Measurements from ENCODE around the gene CKS1B.
A peak's percentile ranks its signal among the peaks of the same experiment; 100 is the strongest.
"Not testable (repeated sequence)": the region's sequence is repeated elsewhere in the genome, so short reads cannot be mapped to it uniquely, and the experiment has no call there.

Gene CKS1B

DNA sequence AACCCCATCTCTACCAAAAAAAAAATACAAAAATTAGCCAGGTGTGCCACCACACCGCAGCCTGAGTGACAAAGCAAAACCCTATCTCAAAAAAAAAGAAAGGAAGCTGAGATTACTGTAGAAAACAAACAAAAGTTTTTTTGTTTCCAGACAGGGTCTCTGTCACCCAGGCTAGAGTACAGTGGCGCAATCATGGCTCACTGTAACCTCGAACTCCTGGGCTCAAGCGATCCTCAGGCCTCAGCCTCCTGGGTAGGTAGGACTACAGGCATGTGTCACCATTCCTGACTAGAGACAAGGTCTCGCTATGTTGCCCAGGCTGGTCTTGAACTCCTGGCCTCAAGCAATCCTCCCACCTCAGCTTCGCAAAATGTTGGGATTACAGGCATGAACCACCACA, 10.1 kb upstream of the CKS1B start:
- no peak for DNase-seq (ENCODE audit: low spot score)

DNA sequence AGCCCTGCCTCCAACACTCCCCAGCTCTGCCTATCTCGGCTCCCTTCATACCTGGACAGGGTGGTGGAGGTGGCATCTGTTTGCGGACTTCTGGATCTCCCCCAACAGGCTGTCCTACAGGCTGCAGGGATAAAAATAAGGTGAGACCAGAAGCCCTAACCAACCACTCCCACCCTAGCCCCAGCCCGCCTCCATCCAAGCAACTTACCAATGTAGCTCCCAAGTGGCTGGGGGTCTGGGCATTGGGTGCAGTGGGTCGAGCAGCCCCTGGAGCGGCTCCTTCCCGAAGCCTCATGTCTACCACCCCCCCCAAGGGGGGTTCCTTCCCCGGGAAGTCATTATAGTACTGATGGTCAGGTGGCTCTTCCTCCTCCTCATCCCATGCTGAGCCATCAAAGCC, 8.4 kb upstream of the CKS1B start:
- no peak for DNase-seq (ENCODE audit: low spot score)

DNA sequence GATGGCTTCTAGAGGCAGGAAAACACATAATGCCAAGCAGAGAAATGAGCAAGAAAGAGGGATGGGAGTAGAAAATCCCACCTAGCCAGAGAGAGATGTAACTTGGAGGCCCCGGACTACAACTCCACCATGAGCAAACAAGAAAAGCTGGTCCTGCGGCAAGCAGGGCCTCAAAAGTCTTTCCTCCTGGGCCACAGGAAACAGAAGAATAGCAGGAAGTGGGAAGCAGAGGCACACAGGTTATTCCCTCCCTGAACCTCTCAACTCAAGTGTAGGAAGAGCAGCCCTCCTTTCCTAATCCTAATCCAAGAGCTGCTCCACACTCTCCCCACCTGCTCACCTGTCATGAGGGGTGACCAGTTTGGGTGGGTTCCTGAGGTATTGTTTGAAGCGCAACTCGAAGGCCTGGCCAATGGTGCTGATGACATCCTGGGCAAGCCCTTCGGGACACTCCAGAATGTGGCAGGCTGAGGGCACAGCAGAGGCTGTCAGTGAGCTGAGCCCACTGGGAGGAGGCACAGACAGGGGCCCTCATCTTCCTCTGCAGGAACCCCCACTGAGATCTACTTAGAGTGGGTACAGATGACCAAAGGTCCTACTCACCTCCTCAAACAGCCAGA, 7.0 kb upstream of the CKS1B start:
- DNase-seq (ENCODE audit: low spot score) = no peak

DNA sequence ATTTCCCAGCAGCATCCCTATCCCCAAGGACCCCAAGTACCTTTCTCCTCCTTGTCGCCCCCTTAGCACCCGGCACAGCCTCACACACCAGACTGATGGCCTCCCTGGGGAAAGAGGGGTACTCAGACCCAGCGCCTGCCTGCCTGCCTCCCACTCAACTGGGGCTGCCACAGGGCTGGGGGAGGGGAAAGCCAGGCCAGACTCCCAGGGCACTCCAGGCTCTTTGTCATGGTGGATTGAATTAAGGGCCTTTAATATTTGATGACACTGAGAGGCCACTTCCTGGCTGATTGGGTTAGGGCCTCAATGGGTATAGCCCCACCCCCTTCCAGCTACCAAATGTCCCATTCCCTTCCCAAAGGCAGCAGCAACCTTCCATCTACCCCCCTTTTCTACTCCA, 5.8 kb upstream of the CKS1B start:
- DNase-seq (ENCODE audit: low spot score) = no peak

- no peak for DNase-seq (ENCODE audit: low spot score)
These were observed 5.2 kb upstream of the CKS1B start for GRCh38 chr1:154969246-154969645.

DNA sequence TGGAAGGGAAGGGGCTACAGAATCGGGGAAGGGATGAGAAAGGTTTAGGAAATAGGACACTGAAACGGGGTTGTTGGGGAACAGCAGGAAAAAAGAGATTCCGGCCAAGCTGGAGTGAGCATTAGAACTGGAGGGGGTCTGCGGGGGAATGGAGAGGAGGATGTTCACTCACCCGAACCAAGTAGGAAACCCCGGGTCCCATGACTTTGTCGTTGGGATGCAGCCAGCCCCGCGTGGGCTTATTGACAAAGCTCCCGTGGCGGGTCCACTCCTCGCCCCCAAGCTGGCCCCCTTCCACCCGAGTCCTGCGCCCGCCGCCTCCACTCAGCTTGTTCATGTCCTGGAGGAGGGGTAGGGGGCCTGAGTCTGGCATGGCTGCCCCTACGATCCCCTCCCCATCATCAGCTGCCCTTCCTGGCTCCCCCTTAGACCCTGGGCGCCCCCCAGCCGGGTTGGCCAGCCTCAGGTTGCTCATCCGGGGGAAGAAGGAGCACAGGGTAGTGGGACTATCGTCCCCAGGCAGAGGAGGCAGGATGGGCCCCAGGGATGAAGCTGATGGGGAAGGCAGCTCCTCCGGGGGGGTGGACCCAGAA, 4.5 kb upstream of the CKS1B start:
- DNase-seq (ENCODE audit: low spot score) = no peak

DNA sequence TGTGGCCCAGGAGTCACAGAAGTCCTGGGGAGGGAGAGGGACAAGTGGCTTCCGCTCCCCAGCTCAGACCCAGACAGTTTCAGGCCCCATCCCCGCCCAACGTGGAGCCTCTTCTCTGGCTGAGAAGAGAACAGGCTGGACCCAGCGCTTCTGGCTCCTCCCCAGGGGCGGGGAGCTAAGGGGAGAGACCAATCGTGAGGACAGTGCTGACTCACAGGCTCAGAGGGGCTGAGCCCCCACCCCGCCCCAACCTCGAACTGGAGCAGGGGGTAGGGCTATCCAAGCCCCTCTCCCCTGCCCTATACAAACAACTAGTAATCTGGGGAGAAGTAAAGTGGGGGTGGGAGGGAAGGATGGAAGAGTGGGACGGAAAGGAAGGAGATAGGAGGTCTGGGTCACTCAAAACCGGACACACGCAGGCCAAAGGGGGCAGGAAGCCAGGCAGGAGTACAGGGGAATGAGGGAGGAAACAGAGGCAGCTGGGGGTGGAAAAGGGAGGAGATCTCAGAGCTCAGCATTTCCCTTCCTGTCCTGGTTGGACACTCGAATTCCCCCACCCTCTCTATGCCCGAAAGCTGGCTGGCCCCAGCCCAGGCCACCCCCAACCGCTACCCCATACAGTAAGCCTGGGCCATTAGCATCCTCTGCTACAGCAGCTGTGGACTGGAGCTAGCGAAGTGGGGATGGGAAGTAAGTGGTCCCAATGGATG, 3.7 kb upstream of the CKS1B start, which contains the start of gene SHC1:
Gene SHC1, minus strand, starts transcription at position 117 of the 710 bp plus-strand sequence. CDS start 221 bp downstream, outside the sequence.
- DNase-seq (ENCODE audit: low spot score) = peak; percentile 38

DNA sequence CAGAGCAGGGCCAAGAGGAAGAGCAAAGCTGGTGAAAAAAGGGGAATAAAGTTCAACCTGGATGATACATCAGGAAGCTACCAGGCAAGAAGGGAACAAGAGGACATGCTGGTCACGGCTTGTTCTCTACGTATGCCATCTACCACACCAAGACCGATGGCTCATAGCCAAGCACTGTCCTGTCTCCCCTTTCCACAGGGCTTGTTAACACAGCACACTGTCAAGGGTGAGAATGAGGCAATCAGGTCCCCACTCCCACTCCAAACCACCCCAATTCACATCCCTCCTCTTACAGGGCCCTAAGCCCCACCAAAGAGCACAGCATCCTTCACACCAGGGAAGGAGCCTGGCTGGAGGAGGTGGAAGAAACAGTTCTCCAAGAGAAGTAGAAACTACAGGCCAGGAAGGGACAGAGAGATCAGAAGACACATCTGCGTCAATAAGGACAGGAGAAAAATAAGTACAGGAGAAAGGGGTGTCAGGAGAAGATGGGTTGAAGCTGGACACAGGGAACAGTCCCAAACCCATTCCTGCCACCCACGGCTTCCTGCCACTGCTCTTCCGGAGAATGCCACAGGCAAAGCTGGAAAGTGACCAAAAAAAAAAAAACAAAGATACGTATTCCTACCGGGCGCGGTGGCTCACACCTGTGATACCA, 3.0 kb upstream of the CKS1B start:
- DNase-seq (ENCODE audit: low spot score) = no peak

GRCh38 chr1:154972213-154972516, 2.3 kb upstream of the CKS1B start:
- DNase-seq (ENCODE audit: low spot score) = no peak

DNA sequence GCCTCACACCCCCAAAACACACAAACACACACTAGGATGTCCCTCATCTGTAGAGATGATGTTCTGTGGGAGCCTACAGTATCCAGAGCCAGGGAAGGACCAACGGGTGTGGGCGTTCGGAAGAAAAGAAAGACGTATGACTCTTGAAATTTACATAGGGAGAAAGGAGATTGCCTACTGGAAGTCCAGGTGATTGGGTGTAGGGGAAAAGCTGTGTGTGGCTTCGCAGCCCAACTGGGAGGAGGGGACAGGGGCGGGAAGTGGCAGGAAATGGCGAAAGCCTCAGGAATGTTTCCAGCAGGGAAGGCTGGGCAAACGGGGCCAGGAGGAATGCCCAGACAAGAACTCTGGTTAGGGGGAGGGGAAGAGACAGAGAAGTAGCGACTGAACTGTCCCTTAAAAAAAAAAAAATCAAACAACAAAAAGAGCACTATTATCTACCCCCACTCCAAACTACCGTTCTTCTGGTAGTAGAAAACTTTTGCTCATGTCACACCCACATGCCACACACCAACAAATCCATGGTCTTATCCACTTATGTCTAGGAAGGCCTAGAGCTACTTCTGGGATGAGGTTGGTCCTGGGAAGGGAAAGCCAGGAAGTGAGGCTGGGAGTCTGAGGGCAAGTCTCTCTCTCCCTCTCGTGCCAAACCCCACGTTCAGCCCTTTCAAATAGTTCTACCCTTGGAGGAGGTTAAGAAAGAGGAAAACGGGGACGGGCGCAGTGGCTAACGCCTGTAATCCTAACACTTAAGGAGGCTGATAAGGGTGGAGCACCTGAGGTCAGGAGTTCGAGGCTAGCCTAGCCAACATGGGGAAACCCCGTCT, 1.8 kb upstream of the CKS1B start:
- no peak for DNase-seq (ENCODE audit: low spot score)

DNA sequence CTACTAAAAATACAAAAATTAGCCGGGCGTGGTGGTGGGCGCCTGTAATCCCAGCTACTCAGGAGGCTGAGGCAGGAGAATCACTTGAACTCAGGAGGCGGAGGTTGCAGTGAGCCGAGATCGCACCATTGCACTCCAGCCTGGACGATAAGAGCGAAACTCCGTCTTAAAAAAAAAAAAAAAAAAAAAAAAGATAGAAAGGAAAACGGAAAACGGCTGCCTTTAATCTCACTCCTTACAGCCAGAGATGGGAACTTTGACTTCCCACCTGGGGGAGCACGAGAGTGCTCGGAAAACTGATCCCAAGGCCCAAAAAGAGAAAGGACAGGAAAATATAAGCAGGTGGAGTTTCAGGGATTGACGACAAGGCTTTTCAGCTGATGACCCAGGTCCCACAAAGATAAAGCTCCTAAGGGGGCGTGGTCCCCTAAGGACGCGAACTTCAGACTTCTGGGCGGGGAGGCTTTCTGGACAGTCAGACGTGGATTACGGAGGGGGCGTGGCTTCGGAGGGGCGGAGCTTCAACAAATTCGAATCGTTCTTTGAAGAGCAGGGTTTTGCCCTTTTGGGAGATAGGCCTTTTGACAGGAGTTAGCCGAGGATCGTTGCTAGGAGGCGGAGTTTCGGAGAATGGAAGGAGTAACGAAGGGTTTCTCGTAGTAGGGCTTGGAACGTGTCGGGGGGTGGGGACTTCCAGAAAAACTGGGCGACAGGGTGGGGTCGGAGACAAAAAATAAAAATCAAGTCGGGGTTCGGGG, 958 bp upstream of the CKS1B start:
- peak; percentile 93 for DNase-seq (ENCODE audit: low spot score)

- peak; percentile 95 for DNase-seq (ENCODE audit: low spot score)
These were observed 427 bp downstream of the CKS1B start for GRCh38 chr1:154974808-154975408.

- DNase-seq (ENCODE audit: low spot score) = peak; percentile 54
These were observed 1.1 kb downstream of the CKS1B start for GRCh38 chr1:154975409-154976059.

- not testable (repeated sequence) for DNase-seq (ENCODE audit: low spot score)
These were observed 3.3 kb downstream of the CKS1B start for GRCh38 chr1:154977762-154978161.

- DNase-seq (ENCODE audit: low spot score) = no peak
These were observed 3.9 kb downstream of the CKS1B start for GRCh38 chr1:154978360-154978759.

- no peak for DNase-seq (ENCODE audit: low spot score)
These were observed 7.9 kb downstream of the CKS1B start for GRCh38 chr1:154982341-154982740.

DNA sequence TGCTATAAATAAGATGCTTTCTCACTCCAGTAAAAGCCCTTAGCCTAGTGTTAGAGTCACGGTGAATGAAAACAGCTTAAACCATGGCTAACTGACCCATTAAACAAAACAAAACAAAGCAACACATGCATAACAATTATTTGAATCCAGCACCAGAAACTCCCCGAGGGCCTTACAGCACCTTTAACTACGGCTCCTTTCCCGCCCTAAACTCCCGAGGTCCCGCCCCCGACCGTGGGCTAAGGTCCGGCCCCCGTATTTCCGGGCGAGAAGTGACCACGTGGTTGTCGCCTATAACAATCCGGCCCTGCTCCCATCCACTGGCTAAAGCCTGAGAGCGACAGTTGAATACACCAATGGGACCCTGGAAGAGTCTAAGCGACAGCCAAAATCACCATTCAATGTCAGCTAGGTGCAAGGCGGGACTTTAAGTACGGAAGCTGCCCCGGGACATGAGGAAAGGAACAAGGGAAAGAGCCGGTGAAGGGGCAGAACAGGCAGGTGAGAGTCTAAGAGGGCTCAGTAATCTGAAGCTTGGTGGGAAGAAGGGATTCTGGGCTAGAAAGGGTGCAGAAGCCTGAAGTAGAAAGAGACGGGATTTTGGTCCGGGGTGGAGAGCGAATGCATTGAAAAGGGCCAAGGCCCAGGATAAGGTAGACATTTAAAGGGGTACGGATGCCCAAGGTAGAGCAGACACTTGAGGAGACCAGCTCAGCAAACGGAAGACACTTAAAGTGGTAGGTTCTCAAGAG, 8.6 kb downstream of the CKS1B start, which contains the start of gene FLAD1:
Gene FLAD1, plus strand, starts transcription at position 448 of the 752 bp plus-strand sequence. CDS start 351 bp downstream, outside the sequence.
- DNase-seq (ENCODE audit: low spot score) = peak; percentile 99

- no peak for DNase-seq (ENCODE audit: low spot score)
These were observed 9.4 kb downstream of the CKS1B start for GRCh38 chr1:154983776-154984466.

DNA sequence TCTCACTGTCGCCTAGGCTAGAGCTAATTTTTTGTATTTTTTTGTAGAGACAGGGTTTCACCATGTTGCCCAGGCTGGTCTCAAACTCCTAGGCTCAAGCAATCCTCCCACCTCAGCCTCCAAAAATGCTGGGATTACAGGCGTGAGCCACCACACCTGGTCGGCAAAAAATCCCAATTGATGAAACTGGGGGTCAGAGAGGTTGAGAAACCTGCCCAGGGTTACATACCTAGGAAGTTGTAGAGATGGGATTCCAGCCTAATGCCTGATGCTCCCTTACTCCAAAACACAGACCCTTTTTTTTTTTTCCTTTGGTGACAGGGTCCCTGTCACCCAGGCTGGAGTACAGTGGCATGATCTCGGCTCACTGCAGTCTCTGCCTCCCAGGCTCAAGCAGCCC, 12.3 kb downstream of the CKS1B start:
- DNase-seq (ENCODE audit: low spot score) = not testable (repeated sequence)
